PC-3 (cell line): ENCODE results near the gene ABHD15. TPM values are rescaled to one million over a fixed set of nuclear protein-coding genes. Genes with fewer than 3 reads are reported as not detected.

Experiments
- ATAC-seq: fragments of 200-7000 bp; cut with Tn5 transposase; 2 replicates; pipeline ENCODE4 v1.9.1; 2020; ENCODE audit warnings: mild to moderate bottlenecking, moderate library complexity
- BruUV-seq: library from RNA; stranded (reverse); fragments of 400-500 nt; replicated peaks from 2 replicates; lab custom pipeline; 2021; lab: Mats Ljungman, UMichigan
- CTCF ChIA-PET: fragments of 300-600 bp; sonication (Branson Sonifier 250); formaldehyde crosslinking; loops from one replicate; lab custom pipeline; 2022; ENCODE audit warnings: antibody characterized with exemption; lab: Charles Lee
- POLR2A ChIA-PET: fragments of 300-600 bp; sonication (Branson Sonifier 250); formaldehyde crosslinking; loops from one replicate; lab custom pipeline; 2022; ENCODE audit warnings: antibody characterized with exemption; ENCODE audit not compliant: unreplicated experiment; lab: Charles Lee
- DNase-seq: peaks from one replicate; pipeline ENCODE4 v3.0.0-alpha.2; 2015
- H2AFZ ChIP-seq: fragments of 300-600 bp; sonication (generic); 2 replicates; pipeline ENCODE4 v1.6.0; 2016; ENCODE audit warnings: antibody characterized with exemption, low read length
- H3F3A ChIP-seq: fragments of 300-600 bp; sonication (generic); one replicate; pipeline ENCODE4 v1.6.0; 2017; ENCODE audit warnings: antibody characterized with exemption, low read length, control low read depth, mild to moderate bottlenecking; ENCODE audit not compliant: unreplicated experiment
- H3K27ac ChIP-seq: fragments of 300-600 bp; sonication (generic); 2 replicates; pipeline ENCODE4 v1.5.1; 2016; ENCODE audit warnings: mild to moderate bottlenecking, low read length
- H3K27me3 ChIP-seq: fragments of 300-600 bp; sonication (generic); 2 replicates; pipeline ENCODE4 v1.6.1; 2016; ENCODE audit warnings: low read length, mixed read lengths
- H3K36me3 ChIP-seq: fragments of 300-600 bp; sonication (generic); 2 replicates; pipeline ENCODE4 v1.6.1; 2016; ENCODE audit warnings: low read depth, mixed run types, low read length, mixed read lengths
- H3K4me1 ChIP-seq: fragments of 300-600 bp; sonication (generic); 2 replicates; pipeline ENCODE4 v1.5.1; 2016; ENCODE audit warnings: low read length; ENCODE audit not compliant: insufficient read depth
- H3K4me2 ChIP-seq: fragments of 300-600 bp; sonication (generic); 2 replicates; pipeline ENCODE4 v1.6.0; 2016; ENCODE audit warnings: low read length
- H3K4me3 ChIP-seq: fragments of 300-600 bp; sonication (generic); 2 replicates; pipeline ENCODE4 v1.5.1; 2016; ENCODE audit warnings: mild to moderate bottlenecking, low read length, mixed read lengths
- H3K79me2 ChIP-seq: fragments of 300-600 bp; sonication (generic); 2 replicates; pipeline ENCODE4 v1.6.1; 2017; ENCODE audit warnings: low read length, mixed read lengths
- H3K9ac ChIP-seq: fragments of 300-600 bp; sonication (generic); 2 replicates; pipeline ENCODE4 v1.6.0; 2016; ENCODE audit warnings: mild to moderate bottlenecking, low read length
- H3K9me2 ChIP-seq: fragments of 300-600 bp; sonication (generic); replicated peaks from 2 replicates; pipeline ENCODE4 v1.6.1; 2016; ENCODE audit warnings: mixed run types, low read length, mixed read lengths
- H3K9me3 ChIP-seq: fragments of 300-600 bp; sonication (generic); 2 replicates; pipeline ENCODE4 v1.6.1; 2016; ENCODE audit warnings: low read length, mixed read lengths
- H4K20me1 ChIP-seq: fragments of 300-600 bp; sonication (generic); 2 replicates; pipeline ENCODE4 v1.6.1; 2016; ENCODE audit warnings: low read length, mixed read lengths
- EZH2 ChIP-seq: fragments of 300-600 bp; sonication (generic); IDR thresholded peaks from one replicate; pipeline ENCODE4 v1.6.1; 2017; ENCODE audit warnings: antibody characterized with exemption, mild to moderate bottlenecking, low read length; ENCODE audit not compliant: unreplicated experiment
- EZH2phosphoT487 ChIP-seq: fragments of 300-600 bp; sonication (generic); IDR thresholded peaks from 2 replicates; pipeline ENCODE4 v1.6.1; 2018; ENCODE audit warnings: mild to moderate bottlenecking, antibody characterized with exemption, low read length, borderline replicate concordance
- intact Hi-C: fragments of 100-400 bp; cut with micrococcal nuclease; formaldehyde crosslinking; loops from 2 replicates; pipeline ENCODE4 v1.9.0; 2023
- total RNA-seq: library from RNA; depleted of rRNA; stranded (reverse); fragments of >200 nt; gene quantifications from 2 replicates; pipeline ENCODE4 v1.2.3, GENCODE V29; 2014
- TF ChIP-seq, protein P1 (sequence below): fragments of 300-600 bp; sonication (generic); conservative IDR thresholded peaks from 2 replicates; pipeline ENCODE4 v1.5.1; 2017; ENCODE audit warnings: antibody characterized with exemption, low read depth, mild to moderate bottlenecking, low read length

ABHD15 gene
- total RNA-seq, 1 experiment from 2014 or later, result 6.3 TPM

DNA sequence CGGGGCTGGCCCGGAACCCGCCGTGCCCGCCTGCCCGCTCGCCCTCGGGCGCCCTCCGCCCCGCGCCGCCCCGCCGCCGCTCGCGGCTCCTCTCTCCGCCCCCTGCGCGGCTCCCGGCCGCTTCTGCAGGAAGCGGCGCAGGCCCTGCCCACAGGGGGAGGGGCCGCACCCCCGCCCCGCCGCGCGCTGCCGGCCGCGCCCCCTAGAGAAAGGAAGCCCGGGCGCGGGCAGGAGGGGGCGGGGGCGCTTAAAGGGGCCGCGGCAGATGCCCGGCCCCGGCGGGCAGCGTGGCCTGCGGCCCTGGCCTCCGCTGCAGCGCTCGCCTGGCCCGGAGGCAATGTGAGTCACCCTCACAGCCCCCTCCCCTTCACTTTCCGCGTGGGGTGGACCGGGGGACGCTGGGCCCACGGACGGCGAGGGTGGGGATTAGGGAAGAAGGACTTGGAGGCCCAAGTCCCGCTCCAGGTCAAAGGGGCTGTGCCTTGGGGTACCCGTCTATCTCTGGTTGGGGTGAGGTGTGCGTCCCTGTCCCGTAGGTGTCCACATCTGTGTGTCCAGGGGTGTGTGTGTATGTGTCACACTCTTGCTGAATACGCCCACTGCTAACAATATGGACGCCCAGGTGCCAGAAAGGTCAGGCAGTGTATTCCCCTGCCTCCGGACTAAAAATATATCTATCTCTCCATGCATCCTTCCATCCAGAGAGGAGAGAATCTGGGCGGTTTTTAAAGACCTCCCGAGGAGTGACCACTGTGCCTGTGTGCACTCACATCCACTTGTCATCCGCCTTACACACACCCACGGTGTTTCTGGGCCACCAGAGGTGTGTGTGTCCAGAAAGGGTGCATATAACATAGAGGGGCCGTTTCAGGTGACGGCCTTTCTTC, 22.9 kb upstream of the ABHD15 start, which contains the start of gene GIT1:
TSS of gene GIT1 (minus strand) at position 125 of the 887 bp plus-strand sequence. CDS start 270 bp downstream, outside the sequence.
- intact Hi-C loops, result no loop called here
- H3K4me3 ChIP-seq, result peak within 1 kb of the TSS; percentile 89
- peaks cover 47% of the 10 kb centered on the region for H3K79me2 ChIP-seq
- no peaks in the 10 kb centered on the region for H3F3A ChIP-seq
- no peak within 1 kb of the TSS for H3K27ac ChIP-seq
- no peaks in the 10 kb centered on the region for H4K20me1 ChIP-seq
- peak; percentile 47 for ATAC-seq
- TF ChIP-seq EZH2 (no peak), EZH2phosphoT487 (no peak)
- TF ChIP-seq, protein P1, sequence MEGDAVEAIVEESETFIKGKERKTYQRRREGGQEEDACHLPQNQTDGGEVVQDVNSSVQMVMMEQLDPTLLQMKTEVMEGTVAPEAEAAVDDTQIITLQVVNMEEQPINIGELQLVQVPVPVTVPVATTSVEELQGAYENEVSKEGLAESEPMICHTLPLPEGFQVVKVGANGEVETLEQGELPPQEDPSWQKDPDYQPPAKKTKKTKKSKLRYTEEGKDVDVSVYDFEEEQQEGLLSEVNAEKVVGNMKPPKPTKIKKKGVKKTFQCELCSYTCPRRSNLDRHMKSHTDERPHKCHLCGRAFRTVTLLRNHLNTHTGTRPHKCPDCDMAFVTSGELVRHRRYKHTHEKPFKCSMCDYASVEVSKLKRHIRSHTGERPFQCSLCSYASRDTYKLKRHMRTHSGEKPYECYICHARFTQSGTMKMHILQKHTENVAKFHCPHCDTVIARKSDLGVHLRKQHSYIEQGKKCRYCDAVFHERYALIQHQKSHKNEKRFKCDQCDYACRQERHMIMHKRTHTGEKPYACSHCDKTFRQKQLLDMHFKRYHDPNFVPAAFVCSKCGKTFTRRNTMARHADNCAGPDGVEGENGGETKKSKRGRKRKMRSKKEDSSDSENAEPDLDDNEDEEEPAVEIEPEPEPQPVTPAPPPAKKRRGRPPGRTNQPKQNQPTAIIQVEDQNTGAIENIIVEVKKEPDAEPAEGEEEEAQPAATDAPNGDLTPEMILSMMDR, result no peak
- H3K9me2 ChIP-seq, result no peaks in the 10 kb centered on the region
- peak within 1 kb of the TSS; percentile 95 for H2AFZ ChIP-seq
- ChIA-PET CTCF (interaction anchor here (2.0 kb wide), 1 partner anchor 28 kb away, joined by 9 read pairs; no protein-coding TSS in a partner anchor), POLR2A (no interaction called here)
- no peaks in the 10 kb centered on the region for H3K36me3 ChIP-seq
- BruUV-seq, result TSS peak; percentile 24
- H3K4me1 ChIP-seq, result peaks cover 42% of the 10 kb centered on the region
- H3K9me3 ChIP-seq, result no peaks in the 10 kb centered on the region
- no peaks in the 10 kb centered on the region for H3K27me3 ChIP-seq
- peak within 1 kb of the TSS; percentile 99 for H3K4me2 ChIP-seq
- peak; percentile 85 for DNase-seq
- peak within 1 kb of the TSS; percentile 70 for H3K9ac ChIP-seq

DNA sequence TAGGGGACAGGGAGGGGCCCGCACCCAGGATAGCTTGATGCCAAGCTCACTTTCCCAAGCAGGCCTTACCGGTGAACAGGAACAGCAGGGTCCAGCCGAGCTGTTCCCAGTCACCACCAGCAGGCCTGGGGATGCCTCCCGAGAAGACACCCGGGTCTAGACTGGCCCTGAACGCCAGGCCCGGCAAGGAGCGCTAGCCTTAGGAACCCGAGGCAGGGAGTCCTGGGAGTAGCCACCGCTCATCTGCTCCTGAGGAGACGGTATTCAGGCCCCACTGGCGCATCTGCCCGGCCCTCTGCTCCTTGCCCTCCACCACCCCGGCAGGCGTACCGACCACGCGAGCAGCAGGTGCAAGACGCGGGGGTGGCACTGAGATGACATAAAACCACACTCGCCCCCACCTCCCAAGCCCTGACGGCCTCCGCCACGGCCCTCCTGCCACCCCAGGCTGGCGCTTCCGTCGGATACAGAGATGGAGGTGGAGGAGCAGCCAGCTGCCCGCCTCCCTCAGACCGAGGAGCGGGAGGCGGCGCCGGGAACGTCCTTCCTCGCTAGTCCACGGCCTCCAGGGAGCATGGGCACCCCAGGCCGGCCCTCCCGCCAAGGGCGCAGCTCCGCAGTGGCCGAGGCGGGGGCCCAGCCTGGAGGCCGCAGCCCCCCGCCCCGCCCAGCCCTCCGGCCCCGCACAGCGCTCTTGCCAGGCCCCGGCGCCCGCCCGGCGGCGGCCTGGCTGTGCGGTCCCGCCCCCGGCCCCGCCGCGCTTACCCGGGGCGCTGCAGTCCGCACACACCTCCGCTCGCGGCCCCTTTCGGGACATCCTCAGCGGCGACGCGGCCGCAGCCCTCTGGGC, 21.9 kb upstream of the ABHD15 start:
- H4K20me1 ChIP-seq, result no peaks in the 10 kb centered on the region
- no peaks in the 10 kb centered on the region for H3K36me3 ChIP-seq
- H3K27ac ChIP-seq, result no peak overlapping the region
- H3F3A ChIP-seq, result no peaks in the 10 kb centered on the region
- TF ChIP-seq, protein P1, result no peak
- no peak for TF ChIP-seq EZH2
- TF ChIP-seq EZH2phosphoT487, result no peak
- intact Hi-C loops, result no loop called here
- ChIA-PET POLR2A (no interaction called here), CTCF (interaction anchor here (2.0 kb wide), 1 partner anchor 29 kb away, joined by 9 read pairs; no protein-coding TSS in a partner anchor)
- H3K27me3 ChIP-seq, result no peaks in the 10 kb centered on the region
- H3K79me2 ChIP-seq, result peaks cover 40% of the 10 kb centered on the region
- ATAC-seq, result peak; percentile 20
- DNase-seq, result peak; percentile 15
- H2AFZ ChIP-seq, result peak overlapping the region; percentile 55
- peak overlapping the region; percentile 66 for H3K9ac ChIP-seq
- no peaks in the 10 kb centered on the region for H3K9me2 ChIP-seq
- peak overlapping the region; percentile 99 for H3K4me2 ChIP-seq
- H3K4me3 ChIP-seq, result peak overlapping the region; percentile 89
- H3K9me3 ChIP-seq, result no peaks in the 10 kb centered on the region
- no TSS peak for BruUV-seq
- peaks cover 32% of the 10 kb centered on the region for H3K4me1 ChIP-seq
